Neutrophil (primary cell): ENCODE results near the gene ZNF423.

Experiments used
- H3K27ac ChIP-seq: fragments of 200-600 bp; sonication (generic); 2 replicates; pipeline ENCODE4 v1.5.1; 2016; ENCODE audit warnings: mild to moderate bottlenecking, moderate library complexity
- H3K27me3 ChIP-seq: fragments of 200-600 bp; sonication (generic); 2 replicates; pipeline ENCODE4 v1.6.0; 2016; ENCODE audit warnings: mild to moderate bottlenecking
- H3K36me3 ChIP-seq: fragments of 200-600 bp; sonication (generic); 2 replicates; pipeline ENCODE4 v1.5.1; 2017
- H3K4me1 ChIP-seq, 2 experiments: fragments of 200-600 bp in 1 of 2; sonication (generic) in 1 of 2; 1 replicate in 1 of 2; 2 replicates in 1 of 2; pipeline versions ENCODE4 v1.5.1 to v1.6.1; 2013 to 2016; ENCODE audit warnings: low read depth in 1 of 2, low read length in 1 of 2, mild to moderate bottlenecking in 1 of 2, moderate library complexity in 1 of 2; ENCODE audit not compliant: control insufficient read depth in 1 of 2, insufficient read depth in 1 of 2
- H3K4me3 ChIP-seq, 2 experiments: fragments of 200-600 bp in 1 of 2; sonication (generic) in 1 of 2; 1 replicate in 1 of 2; 2 replicates in 1 of 2; pipeline ENCODE4 v1.5.1; 2013 to 2016; ENCODE audit warnings: low read depth in 1 of 2, low read length in 1 of 2, mild to moderate bottlenecking in 1 of 2, moderate library complexity in 1 of 2
- H3K9me3 ChIP-seq: fragments of 200-600 bp; sonication (generic); 2 replicates; pipeline ENCODE4 v1.5.1; 2016
- CTCF ChIP-seq: fragments of 200-600 bp; sonication (generic); IDR thresholded peaks from 2 replicates; pipeline ENCODE4 v1.5.1; 2016; ENCODE audit warnings: antibody characterized with exemption

ZNF423 gene

GRCh38 chr16:49505556-49505955 is 350.4 kb downstream of the ZNF423 start:
- no peak overlapping the region for H3K4me3 ChIP-seq
- no peaks in the 10 kb centered on the region for H3K9me3 ChIP-seq
- H3K27me3 ChIP-seq, result peaks cover 24% of the 10 kb centered on the region
- no peak overlapping the region for H3K27ac ChIP-seq
- TF ChIP-seq CTCF, result no peak
- H3K4me1 ChIP-seq, result no peaks in the 10 kb centered on the region
- H3K36me3 ChIP-seq, result no peaks in the 10 kb centered on the region

- H3K27ac ChIP-seq, result no peak overlapping the region
- no peaks in the 10 kb centered on the region for H3K9me3 ChIP-seq
- no peaks in the 10 kb centered on the region for H3K36me3 ChIP-seq
- no peaks in the 10 kb centered on the region for H3K4me1 ChIP-seq
- H3K27me3 ChIP-seq, result peaks cover 24% of the 10 kb centered on the region
- no peak overlapping the region for H3K4me3 ChIP-seq
- no peak for TF ChIP-seq CTCF
Measured at GRCh38 chr16:49504626-49505025, 351.3 kb downstream of the ZNF423 start.

- Histone ChIP-seq H3K4me1 (no peaks in the 10 kb centered on the region), H3K27ac (no peak overlapping the region), H3K27me3 (peaks cover 24% of the 10 kb centered on the region), H3K9me3 (no peaks in the 10 kb centered on the region), H3K4me3 (no peak overlapping the region), H3K36me3 (no peaks in the 10 kb centered on the region)
- TF ChIP-seq CTCF, result no peak
Measured at GRCh38 chr16:49504023-49504364, 351.9 kb downstream of the ZNF423 start.

GRCh38 chr16:49503256-49504022 is 352.5 kb downstream of the ZNF423 start:
- H3K27me3 ChIP-seq, result peaks cover 24% of the 10 kb centered on the region
- no peak overlapping the region for H3K4me3 ChIP-seq
- no peaks in the 10 kb centered on the region for H3K4me1 ChIP-seq
- no peaks in the 10 kb centered on the region for H3K36me3 ChIP-seq
- no peak for TF ChIP-seq CTCF
- no peaks in the 10 kb centered on the region for H3K9me3 ChIP-seq
- H3K27ac ChIP-seq, result no peak overlapping the region

- Histone ChIP-seq H3K27me3 (peaks cover 24% of the 10 kb centered on the region), H3K36me3 (no peaks in the 10 kb centered on the region), H3K4me3 (no peak overlapping the region), H3K9me3 (no peaks in the 10 kb centered on the region), H3K27ac (no peak overlapping the region), H3K4me1 (no peaks in the 10 kb centered on the region)
- no peak for TF ChIP-seq CTCF
Measured at GRCh38 chr16:49502136-49502881, 353.6 kb downstream of the ZNF423 start.
